Tibial nerve (tissue), 4 donors: ENCODE data around the gene SYNPO2. TPM values are rescaled to one million over a fixed set of nuclear protein-coding genes. Genes with fewer than 3 reads are reported as not detected.

Source experiments
- DNase-seq, 2 donors: peaks; one replicate each; pipeline ENCODE4 v3.0.0-alpha.2; 2019; ENCODE audit warnings: low spot score in 2 of 2
- H3K27ac ChIP-seq, 4 donors: fragments of 200-600 bp; sonication (generic) in 3 of 4; one replicate each; pipeline ENCODE4 v1.5.1; 2017 to 2019; ENCODE audit warnings: mild to moderate bottlenecking in 1 of 4
- H3K27me3 ChIP-seq, 2 donors: fragments of 200-600 bp; sonication (generic) in 1 of 2; one replicate each; pipeline versions ENCODE4 v1.5.1 to v1.6.0; 2017 to 2019
- H3K36me3 ChIP-seq, 3 donors: fragments of 200-600 bp; sonication (generic); one replicate each; pipeline ENCODE4 v1.5.1; 2018 to 2019
- H3K4me1 ChIP-seq, 4 donors: fragments of 200-600 bp; sonication (generic) in 3 of 4; one replicate each; pipeline ENCODE4 v1.5.1; 2017 to 2019
- H3K4me3 ChIP-seq, 4 donors: fragments of 200-600 bp; sonication (generic) in 3 of 4; one replicate each; pipeline ENCODE4 v1.5.1; 2017 to 2019; ENCODE audit warnings: mild to moderate bottlenecking in 1 of 4, moderate library complexity in 1 of 4
- H3K9me3 ChIP-seq, 4 donors: fragments of 200-600 bp; sonication (generic) in 3 of 4; one replicate each; pipeline ENCODE4 v1.5.1; 2017 to 2019
- EP300 ChIP-seq, 2 donors: sonication (generic); formaldehyde crosslinking; IDR thresholded peaks; one replicate each; pipeline ENCODE4 v1.6.1; 2017; ENCODE audit warnings: antibody characterized with exemption in 2 of 2, mild to moderate bottlenecking in 1 of 2
- POLR2A ChIP-seq, 2 donors: fragments of 450-650 bp; IDR thresholded peaks; one replicate each; pipeline ENCODE4 v1.6.1; 2017; ENCODE audit warnings: antibody characterized with exemption in 2 of 2, mild to moderate bottlenecking in 2 of 2, moderate library complexity in 2 of 2
- WGBS, 2 donors: methylation state at CpG; one replicate each; pipeline ENCODE4 v1.1.5; 2018; 5-methylcytosine and 5-hydroxymethylcytosine counted together
- total RNA-seq, 4 donors: library from RNA; depleted of rRNA; stranded (reverse); fragments of >200 nt; gene quantifications; one replicate each; pipeline ENCODE4 v1.1.0, GENCODE V29; 2016
- TF ChIP-seq, protein P1 (sequence below), 5 experiments: fragments of 200-600 bp in 3 of 5; fragments of 450-650 bp in 2 of 5; sonication (generic) in 3 of 5; IDR thresholded peaks; one replicate each; pipeline ENCODE4 v1.5.1; 2016 to 2019; ENCODE audit warnings: antibody characterized with exemption in 5 of 5, mild to moderate bottlenecking in 3 of 5, moderate library complexity in 2 of 5

SYNPO2 gene
- total RNA-seq, 4 donors from 2014 or later = 118 to 177 (median 138) TPM

DNA sequence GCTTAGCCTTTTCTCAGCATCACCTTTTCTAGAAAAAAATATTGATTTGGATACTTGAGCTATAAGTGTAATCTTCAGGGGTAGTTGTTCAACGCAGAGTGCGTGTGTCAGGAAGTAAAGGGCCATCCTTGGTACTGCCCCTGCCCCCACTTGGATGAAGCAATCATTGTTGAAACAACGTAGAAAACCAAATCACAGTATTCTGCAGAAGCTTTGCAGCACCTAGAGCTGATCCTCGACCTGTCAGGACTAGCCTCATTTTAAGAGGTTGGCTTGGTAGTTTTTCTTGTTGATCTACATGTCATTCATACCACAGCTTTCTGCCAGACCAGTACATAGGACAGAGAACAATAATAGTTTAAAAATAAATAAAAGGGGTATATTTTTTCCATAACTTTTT, 181.6 kb downstream of the SYNPO2 start:
- no peak for DNase-seq
- no peak overlapping the region for H3K4me3 ChIP-seq
- TF ChIP-seq EP300 (IDR thresholded peaks at IDR 0.05) (no peak), POLR2A (IDR thresholded peaks at IDR 0.05) (no peak)
- TF ChIP-seq, protein P1, sequence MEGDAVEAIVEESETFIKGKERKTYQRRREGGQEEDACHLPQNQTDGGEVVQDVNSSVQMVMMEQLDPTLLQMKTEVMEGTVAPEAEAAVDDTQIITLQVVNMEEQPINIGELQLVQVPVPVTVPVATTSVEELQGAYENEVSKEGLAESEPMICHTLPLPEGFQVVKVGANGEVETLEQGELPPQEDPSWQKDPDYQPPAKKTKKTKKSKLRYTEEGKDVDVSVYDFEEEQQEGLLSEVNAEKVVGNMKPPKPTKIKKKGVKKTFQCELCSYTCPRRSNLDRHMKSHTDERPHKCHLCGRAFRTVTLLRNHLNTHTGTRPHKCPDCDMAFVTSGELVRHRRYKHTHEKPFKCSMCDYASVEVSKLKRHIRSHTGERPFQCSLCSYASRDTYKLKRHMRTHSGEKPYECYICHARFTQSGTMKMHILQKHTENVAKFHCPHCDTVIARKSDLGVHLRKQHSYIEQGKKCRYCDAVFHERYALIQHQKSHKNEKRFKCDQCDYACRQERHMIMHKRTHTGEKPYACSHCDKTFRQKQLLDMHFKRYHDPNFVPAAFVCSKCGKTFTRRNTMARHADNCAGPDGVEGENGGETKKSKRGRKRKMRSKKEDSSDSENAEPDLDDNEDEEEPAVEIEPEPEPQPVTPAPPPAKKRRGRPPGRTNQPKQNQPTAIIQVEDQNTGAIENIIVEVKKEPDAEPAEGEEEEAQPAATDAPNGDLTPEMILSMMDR (IDR thresholded peaks at IDR 0.05) = no peak
- H3K36me3 ChIP-seq = no peaks in the 10 kb centered on the region
- no peaks in the 10 kb centered on the region for H3K27me3 ChIP-seq
- peaks cover 0 to 7% (median 0%) of the 10 kb centered on the region in 4 donors for H3K4me1 ChIP-seq
- H3K27ac ChIP-seq = no peak overlapping the region
- 64 to 79% methylated on average over 4 of the region's 4 CpGs for WGBS, 2 donors
- no peaks in the 10 kb centered on the region for H3K9me3 ChIP-seq

DNA sequence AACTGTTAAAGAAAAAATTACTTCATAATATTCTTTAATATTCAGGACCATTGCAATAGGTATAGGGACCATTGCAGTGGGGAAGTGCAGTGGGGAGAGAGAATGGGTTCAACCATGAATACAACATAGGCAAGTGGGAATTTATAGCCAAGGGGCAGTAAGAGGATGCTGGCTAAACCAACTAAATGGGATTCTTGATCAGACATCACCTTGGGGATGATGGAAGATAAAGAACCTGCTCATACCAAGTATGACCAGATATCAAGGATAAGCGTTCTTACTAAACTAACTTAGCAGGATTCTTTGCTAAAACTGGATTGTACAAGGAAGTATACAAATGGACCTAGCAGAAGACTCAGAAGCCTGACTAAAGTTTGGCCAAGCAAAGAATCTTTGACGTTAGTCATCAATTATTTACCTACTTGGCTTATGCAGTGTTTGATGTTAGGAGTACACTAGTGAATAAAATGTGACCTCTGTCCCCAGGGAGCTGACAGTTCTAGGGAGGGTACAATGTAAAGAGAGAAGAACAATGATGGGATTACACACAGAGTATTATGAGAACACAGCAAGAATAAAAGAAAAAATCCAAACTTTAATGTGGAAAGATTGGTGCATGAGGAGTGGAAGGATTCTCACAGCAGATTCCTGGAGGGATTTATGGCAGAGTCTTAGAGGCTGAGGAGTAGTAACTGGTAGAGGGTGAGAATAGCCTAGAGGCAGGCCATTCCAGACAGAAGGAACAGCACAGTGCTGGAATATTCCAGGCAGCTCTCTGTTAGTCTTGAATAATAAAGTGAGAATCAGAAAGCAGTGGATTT, 192.3 kb downstream of the SYNPO2 start:
- TF ChIP-seq EP300 (IDR thresholded peaks at IDR 0.05) (no peak), POLR2A (IDR thresholded peaks at IDR 0.05) (no peak)
- TF ChIP-seq, protein P1 (IDR thresholded peaks at IDR 0.05) = no peak
- no peaks in the 10 kb centered on the region for H3K9me3 ChIP-seq
- no peak overlapping the region for H3K4me3 ChIP-seq
- no peaks in the 10 kb centered on the region for H3K36me3 ChIP-seq
- H3K27ac ChIP-seq = peak overlapping the region in 1 of 4 donors; percentile 4
- H3K27me3 ChIP-seq = no peaks in the 10 kb centered on the region
- no peak for DNase-seq
- 71 to 73% methylated on average over 2 of the region's 2 CpGs for WGBS, 2 donors
- peaks cover 0 to 10% (median 0%) of the 10 kb centered on the region in 4 donors for H3K4me1 ChIP-seq

GRCh38 chr4:119081542-119081859, 192.8 kb downstream of the SYNPO2 start:
- DNase-seq = no peak
- H3K27me3 ChIP-seq = no peaks in the 10 kb centered on the region
- TF ChIP-seq POLR2A (IDR thresholded peaks at IDR 0.05) = no peak
- TF ChIP-seq EP300 (IDR thresholded peaks at IDR 0.05) = no peak
- TF ChIP-seq, protein P1 (IDR thresholded peaks at IDR 0.05) = no peak
- WGBS, 2 donors = 85 to 87% methylated on average over 1 of the region's 1 CpG
- H3K4me1 ChIP-seq = peaks cover 0 to 13% (median 0%) of the 10 kb centered on the region in 4 donors
- no peaks in the 10 kb centered on the region for H3K36me3 ChIP-seq
- no peak overlapping the region for H3K4me3 ChIP-seq
- no peaks in the 10 kb centered on the region for H3K9me3 ChIP-seq
- H3K27ac ChIP-seq = peak overlapping the region in 1 of 4 donors; percentile 13

GRCh38 chr4:119081943-119082342, 193.3 kb downstream of the SYNPO2 start:
- Histone ChIP-seq H3K27me3 (no peaks in the 10 kb centered on the region), H3K4me1 (peaks cover 0 to 15% (median 0%) of the 10 kb centered on the region in 4 donors), H3K36me3 (no peaks in the 10 kb centered on the region), H3K9me3 (no peaks in the 10 kb centered on the region), H3K4me3 (no peak overlapping the region), H3K27ac (peak overlapping the region in 2 of 4 donors; percentile 13 to 19)
- TF ChIP-seq EP300 (IDR thresholded peaks at IDR 0.05) = no peak
- TF ChIP-seq, protein P1 (IDR thresholded peaks at IDR 0.05) = no peak
- DNase-seq = no peak
- 36 to 52% methylated on average over 3 of the region's 3 CpGs for WGBS, 2 donors

- Histone ChIP-seq H3K4me1 (peaks cover 0 to 19% (median 3%) of the 10 kb centered on the region in 4 donors), H3K4me3 (no peak overlapping the region), H3K36me3 (no peaks in the 10 kb centered on the region), H3K27ac (peak overlapping the region in 1 of 4 donors; percentile 19), H3K27me3 (no peaks in the 10 kb centered on the region), H3K9me3 (no peaks in the 10 kb centered on the region)
- WGBS, 2 donors = 40 to 58% methylated on average over 2 of the region's 2 CpGs
- DNase-seq = no peak
- TF ChIP-seq, protein P1 (IDR thresholded peaks at IDR 0.05) = no peak
- TF ChIP-seq EP300 (IDR thresholded peaks at IDR 0.05) (no peak), POLR2A (IDR thresholded peaks at IDR 0.05) (no peak)
Observed at GRCh38 chr4:119082661-119083060, 194.0 kb downstream of the SYNPO2 start.
